NCI-H345 treated with DMSO at 0.1 percent for 48 hours (cell line): ENCODE data around the gene KIF5A.
A peak's percentile ranks its signal among the peaks of the same experiment; 100 is the strongest.
"Not testable (repeated sequence)": the region's sequence is repeated elsewhere in the genome, so short reads cannot be mapped to it uniquely, and the experiment has no call there.

Experiments used
- DNase-seq: peaks from one replicate; lab custom pipeline; 2025; ENCODE audit not compliant: unreplicated experiment; lab: John Stamatoyannopoulos, UW

KIF5A gene

DNA sequence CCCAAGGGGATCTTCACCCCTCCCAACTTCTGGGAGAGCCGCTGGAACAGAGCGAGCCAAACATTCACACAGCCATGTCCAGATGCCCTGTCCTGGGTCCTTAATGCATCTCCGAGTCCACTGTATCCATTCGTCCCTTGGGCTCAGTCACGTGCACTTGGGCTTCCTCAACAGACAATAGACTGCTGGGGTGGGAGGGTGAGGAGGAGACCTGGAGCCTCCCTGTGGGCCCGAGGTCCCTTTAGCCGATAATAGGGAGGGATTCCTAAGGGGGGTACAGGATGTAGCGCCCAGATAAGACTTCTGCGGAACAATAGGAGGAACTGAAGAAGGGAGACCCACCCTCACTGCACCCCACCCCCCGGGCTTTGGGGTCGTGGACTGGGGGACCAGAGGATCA, 68.1 kb downstream of the KIF5A start:
- DNase-seq: no peak

DNA sequence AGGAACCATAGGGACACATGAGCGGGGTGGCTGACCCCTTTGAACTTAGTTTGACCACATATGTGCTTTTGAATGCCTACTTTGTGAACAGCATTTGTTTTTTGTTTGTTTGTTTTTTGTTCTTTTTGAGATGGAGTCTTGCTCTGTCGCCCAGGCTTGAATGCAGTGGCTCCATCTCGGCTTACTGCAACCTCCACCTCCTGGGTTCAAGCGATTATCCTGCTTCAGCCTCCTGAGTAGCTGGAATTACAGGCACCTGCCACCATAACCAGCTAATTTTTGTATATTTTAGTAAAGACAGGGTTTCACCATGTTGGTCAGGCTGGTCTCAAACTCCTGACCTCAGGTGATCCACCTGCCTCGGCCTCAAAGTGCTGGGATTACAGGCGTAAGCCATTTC, 68.6 kb downstream of the KIF5A start:
- not testable (repeated sequence) for DNase-seq

DNA sequence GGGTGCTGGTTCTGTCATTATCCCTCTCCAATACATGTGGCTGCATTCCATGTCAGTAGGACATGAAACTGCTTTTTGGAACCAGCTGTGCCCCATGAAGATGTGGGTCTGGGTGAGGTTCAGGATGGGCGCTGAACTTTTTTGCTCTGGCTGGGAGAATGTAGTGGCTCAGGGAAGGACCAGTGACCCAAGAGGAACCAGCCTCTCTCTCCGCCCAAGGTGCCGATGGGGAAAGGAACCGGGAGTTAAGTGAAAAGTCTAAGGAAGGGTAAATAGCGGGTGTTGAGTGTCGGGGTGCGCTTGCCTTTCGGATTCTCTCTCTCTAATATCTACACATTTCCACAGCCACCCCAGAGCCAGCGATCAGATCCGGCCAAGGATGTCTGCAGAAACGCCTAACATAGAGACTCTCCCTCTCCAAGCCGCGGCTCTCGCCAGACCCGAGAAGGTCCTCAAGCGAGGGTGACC, 69.2 kb downstream of the KIF5A start:
- no peak for DNase-seq

DNA sequence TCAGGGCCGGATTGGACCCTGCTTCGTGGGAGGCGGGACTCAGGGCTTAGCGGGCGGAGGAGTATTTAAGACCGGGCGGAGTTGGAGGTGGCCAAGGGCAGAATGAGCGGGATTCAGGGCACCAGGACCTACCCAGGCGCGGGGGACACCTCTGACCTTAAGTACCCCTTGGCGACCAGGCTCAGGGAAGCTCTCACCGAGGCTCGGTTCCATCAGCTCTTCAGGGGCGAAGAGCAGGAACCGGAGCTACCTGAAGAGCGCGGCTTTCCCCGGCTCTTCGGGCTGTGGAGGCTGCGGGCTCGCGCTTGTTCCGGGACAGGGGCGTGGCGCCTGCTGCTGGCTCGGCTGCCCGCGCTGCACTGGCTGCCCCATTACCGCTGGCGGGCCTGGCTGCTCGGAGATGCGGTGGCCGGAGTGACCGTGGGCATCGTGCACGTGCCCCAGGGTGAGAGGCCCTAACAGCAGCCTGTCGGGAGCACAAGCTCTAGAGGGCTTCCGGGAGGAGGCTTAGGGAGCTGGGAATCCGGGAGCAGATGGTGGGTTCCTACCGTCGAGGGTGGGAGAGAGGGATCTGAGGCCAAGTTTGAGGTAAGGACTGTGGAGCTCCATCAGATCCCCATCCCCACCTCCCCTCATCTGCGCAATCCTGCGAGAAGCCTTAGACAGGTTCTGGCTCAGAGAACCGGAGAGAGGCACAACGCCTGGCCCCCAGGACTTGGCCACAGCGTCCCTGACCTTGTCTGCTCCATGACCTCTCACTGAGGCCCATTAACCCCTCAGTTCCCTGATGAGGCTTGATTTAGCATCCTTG, 69.8 kb downstream of the KIF5A start:
- DNase-seq: no peak

DNA sequence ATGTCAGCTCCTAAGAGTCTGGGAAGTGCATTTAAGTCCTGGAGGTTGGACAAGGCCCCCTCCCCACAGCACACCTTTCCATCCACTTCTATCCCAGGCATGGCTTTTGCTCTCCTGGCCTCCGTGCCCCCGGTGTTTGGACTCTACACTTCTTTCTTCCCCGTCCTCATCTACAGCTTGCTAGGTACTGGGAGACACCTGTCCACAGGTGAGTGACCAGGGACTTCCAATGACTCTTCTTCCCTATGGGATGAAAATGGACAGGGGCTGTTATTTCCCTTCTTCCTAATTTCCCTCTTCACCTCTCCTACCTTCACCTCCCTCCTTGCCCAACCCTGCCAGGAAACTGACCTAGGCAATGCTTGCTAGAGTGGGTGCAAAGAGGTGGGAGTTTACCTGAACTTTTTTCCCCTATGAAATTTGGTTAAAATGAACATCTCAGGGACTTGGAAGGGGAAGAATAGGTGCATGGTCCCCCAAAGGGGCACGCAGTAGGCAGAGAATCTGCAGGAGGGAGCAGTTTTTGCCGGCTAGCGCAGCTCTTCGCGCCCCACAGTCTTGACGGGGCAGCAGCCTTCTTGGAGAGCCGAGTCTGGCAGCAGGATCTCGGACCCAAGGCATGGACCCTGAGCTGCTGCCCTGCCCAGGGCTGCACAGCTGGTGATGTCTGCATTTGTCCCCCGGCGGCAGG, 70.5 kb downstream of the KIF5A start:
- no peak for DNase-seq

DNA sequence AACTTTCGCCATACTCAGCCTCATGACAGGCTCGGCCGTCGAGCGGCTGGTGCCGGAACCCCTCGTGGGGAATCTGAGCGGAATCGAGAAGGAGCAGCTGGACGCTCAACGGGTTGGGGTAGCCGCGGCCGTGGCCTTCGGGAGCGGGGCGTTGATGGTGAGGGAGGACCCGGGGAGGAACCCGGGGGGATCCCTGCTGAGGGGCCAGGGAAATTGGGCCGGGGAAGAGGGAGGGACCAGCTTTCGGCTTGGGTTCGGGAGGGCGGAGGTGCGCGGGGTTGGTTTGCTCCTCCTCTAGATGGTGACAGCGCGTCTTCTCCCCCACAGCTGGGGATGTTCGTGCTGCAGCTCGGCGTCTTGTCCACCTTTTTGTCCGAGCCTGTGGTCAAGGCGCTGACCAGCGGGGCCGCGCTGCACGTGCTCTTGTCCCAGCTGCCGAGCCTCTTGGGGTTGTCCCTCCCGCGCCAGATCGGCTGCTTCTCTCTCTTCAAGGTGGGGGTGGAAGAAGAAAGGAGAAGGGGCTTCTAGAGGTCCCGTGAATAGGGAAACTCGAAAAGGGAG, 71.2 kb downstream of the KIF5A start:
- no peak for DNase-seq

DNA sequence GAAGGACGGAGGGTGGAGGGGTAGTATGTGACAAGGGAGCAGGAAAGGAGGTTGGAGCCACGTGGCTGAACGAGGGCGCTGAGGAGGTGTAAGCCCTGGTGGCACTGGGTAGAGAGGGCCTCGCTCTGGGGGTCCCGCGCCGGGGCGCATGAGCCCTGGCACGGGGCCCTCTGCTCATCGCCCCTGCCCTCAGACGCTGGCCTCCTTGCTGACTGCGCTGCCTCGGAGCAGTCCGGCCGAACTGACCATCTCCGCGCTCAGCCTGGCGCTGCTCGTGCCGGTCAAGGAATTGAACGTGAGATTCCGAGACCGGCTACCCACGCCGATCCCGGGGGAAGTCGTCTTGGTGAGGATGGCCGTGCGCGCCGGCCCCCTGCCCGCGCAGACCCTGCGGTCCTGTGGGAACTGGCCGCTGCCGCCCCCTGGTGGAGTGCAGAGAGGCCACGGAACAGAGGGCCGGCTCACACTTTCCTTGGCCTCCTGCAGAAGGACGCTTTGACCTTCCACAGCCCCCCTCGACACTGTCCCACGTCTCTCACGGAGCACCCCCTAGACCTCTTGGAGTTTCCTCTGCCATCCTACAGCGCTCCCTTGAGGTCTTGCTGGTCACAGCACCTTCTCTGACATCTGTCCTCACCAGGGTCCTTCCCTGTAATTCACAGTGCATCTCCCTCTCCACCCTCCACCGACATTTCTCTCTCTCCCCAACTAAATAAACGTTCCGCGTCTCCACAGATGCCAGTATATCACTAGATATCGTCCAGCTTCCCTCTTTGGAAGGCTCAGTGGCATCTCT, 71.9 kb downstream of the KIF5A start:
- DNase-seq: peak; percentile 24

DNA sequence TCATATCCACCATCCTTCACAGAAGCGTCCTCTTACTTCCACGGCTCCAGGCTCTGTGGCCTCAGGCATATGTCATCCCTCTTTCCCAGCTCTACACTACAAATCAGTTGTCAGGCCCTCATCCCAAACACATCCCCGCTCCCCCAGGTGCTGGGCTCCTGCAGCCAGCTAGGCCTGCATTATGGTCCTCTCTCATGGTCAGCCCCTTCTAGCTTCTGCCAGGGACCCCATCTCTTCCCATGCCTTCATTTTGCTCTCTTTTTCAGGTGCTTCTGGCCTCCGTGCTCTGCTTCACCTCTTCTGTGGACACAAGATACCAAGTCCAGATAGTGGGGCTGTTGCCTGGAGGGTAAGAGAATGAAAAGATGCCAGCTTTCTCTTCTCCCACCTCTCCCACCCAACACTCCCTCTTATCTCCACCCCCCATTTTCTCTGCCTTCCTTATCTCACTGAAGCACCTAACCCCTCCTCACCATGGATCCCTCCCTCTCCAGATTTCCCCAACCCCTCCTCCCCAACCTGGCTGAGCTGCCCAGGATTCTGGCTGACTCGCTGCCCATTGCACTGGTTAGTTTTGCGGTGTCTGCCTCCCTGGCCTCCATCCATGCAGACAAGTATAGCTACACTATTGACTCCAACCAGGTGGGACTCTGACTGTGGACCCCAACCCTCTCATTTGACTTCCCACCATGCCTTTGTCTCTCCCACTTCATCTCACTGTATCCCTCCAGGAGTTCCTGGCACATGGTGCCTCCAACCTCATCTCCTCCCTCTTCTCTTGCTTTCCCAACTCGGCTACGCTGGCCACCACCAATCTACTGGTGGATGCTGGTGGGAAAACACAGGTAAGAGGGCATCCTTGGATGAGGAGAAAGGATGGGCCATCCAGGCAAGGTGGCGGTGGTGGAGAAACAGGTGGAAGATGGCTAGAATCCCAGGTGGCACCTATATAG, 72.7 kb downstream of the KIF5A start:
- no peak for DNase-seq

DNA sequence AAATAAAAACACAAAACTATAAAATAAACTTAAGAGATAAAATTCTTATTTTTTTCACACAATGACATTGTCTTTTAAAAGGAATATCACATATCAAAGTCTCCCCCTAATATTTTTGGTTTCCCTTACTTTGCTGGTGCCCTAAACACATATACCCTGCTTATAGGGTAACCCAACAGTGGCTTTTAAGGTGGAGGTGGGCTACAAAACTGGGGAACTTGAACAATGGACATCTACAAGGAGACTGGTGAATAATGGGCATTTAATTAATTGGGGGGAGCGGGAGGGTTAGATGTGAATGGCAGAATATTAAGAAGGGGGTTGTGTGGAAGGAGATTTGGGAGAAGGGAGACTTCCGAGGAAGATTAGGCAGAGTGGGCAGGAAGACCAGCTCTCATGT, 73.5 kb downstream of the KIF5A start:
- peak; percentile 51 for DNase-seq

DNA sequence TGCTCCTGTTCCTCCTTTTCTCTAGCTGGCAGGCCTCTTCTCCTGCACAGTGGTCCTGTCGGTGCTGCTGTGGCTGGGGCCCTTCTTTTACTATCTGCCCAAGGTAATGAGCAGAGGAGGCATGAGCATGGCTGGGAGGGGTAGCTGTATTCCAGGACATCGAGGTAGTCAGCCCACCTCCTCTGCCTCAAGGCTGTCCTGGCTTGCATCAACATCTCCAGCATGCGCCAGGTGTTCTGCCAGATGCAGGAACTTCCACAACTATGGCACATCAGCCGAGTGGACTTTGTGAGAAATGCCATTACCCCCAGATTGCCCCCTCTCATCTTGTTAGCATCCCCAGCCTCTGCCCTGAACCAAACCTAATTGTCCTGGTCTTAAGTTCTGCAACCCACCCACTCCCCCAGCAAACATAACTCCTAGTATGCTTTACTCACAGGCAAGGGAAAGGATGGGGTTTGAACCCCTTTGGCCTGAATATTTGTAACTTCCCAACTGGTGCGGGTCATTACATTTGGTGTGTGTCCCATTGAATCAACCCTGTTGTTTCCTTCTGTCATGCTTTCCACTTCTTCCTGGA, 74.1 kb downstream of the KIF5A start:
- DNase-seq: no peak

DNA sequence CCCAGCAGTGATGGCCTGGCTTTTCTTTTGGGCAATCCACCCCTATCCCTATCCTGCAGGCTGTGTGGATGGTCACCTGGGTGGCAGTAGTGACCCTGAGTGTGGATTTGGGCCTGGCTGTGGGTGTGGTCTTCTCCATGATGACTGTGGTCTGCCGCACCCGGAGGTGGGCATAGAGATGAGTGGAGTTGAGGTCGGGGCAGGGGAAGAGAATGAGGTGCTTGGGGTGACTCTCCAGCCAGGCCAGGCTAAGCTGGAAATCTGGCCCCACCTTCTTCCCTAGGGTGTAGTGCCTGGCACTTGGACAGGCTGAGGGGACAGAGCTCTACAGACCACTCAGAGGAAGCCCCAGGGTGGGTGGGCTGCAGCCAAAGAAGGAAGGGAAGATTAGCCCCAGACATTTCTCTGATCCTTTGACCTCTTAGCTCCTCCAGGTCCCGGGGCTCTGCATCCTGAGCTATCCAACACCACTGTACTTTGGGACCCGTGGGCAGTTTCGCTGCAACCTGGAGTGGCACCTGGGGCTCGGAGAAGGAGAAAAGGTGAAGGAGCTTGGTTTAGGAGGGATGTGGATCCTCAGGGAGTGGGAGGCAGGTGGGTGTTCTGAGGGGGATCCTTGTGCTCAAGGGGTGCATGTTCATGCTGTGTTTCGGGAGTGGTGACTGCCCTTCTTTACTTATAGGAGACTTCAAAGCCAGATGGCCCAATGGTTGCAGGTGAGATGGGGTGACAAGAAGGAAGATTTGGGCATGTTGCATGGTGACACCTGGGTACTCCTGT, 74.8 kb downstream of the KIF5A start:
- no peak for DNase-seq

DNA sequence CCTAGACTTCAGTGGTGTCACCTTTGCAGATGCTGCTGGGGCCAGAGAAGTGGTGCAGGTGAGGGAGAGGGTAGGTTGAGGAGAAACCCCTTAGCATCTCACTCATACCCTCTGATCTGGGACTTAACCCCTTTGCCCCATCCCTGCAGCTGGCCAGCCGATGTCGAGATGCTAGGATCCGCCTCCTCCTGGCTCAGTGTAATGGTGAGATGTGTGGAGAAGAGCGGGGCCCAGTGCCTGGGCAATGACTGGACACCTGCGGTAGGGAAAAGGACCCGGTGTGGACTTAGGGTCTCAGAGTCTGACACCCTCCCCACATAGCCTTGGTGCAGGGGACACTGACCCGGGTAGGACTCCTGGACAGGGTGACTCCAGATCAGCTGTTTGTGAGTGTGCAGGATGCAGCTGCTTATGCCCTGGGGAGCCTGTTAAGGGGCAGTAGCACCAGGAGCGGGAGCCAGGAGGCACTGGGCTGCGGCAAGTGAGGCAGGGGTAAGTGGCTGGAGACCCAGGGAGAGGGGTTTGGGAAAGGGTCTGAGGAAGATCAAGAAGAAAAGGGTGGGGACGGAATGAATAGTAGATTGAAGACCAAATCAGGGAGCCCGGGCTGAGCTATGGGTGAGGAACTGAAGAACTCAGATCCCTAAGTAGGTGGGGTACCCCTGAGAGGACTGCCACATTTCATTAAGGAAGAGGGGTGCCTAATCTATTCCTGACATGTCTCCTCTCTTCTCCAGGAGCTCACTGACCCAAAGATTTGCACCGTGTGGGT, 75.6 kb downstream of the KIF5A start:
- DNase-seq: no peak

DNA sequence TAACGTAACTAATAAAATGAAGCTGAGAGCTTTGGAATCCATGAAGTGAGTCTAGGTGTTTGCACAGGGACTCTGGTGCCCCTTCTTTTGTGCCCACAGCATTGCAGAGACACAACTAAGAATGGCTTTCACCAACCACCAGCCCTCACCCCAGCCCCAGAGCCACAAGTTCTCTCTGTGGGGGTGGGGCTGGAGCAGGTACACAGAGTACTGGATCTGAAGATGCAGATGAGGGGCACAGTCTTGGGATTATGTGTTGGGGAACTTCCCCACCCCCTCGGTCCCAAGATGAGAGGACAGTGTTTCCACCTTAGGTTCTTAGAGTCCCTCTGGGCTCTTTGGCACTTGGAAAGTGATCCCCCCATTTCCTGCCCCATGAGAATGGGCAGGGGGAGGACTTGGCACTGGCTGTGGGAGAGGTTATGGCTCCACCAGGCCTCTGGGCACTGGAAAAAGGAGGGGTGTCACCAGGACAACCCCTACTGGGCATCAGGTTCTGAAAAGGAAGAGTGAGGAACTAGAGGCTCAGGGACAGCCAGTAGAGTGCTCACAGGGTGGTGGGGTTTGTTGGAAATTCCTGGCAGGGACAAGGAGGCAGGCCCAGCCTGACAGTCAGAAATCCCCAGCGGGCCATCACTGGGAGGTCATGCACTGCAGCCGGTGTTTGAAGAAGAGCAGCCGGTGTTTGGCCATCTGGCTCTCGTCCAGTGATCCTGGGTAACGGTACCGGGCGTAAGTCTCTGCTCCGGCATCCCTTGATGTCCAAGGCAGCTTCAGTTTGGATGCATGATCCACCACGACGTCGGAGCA, 76.5 kb downstream of the KIF5A start:
- DNase-seq: no peak

DNA sequence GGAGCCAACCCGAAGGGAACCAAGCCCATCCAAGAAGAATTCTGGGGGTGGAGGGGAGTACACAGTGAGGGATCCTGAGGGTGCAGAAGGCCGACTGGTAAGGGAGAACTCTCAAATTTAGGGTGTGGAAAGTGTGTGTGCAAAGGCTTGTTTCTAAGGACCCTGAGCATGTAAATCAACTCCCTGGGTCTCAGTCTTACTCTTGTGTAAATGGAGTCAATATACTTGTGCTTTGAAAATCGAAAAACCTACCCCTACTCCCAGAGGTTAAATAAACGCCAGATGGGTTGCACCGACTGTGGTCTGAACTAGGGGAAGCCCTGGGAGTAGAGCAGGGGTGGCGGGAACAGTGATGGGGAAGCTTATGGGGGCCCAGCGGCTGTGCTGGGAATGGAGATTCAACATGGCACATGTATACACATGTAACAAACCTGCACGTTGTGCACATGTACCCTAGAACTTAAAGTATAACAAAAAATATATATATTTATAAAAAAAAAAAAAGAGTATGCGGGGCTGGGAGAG, 77.1 kb downstream of the KIF5A start:
- DNase-seq: no peak

DNA sequence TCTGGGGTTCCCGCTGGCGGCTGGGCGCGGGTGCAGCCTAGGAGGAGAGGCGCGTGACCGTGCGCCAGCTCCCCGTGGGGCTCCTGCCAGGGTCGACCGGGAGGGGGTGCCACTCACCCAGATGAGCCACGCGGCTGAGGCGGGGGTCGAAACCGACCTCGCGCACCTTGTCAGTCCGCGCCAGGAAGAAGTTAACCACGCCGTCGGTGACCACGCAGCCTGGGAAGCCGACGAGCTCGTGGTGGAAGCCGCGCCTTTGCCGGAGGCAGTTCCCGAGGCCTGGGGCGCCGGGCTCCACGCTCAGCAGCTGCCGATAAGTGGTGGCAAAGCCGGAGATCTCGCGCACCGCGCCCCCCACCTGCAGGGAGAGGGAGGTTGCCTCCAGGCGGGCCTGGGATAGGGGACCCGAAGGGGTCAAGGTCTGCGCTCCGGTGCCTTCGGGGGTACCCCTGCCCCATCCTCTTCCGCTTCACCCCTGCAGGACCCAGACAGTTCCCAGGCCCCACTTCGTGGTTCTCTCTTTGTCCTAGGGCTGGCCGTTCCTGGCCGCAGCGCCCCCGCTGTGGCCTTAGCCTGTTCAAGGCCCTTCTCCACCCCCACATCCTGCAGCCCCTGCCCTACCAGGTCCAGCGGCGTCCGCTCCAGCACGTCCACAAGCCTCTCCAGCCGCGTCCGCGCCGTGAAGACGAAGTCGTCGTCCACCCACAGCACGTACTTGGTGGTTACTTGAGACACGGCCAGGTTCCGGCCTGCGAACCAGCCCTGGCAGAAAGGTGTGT, 77.8 kb downstream of the KIF5A start:
- no peak for DNase-seq
